Body of pancreas (tissue), 4 donors: Measurements from ENCODE around the gene KCNJ14.
A peak's percentile ranks its signal among the peaks of the same experiment; 100 is the strongest.

Source experiments
- CTCF ChIP-seq, 7 experiments: fragments of 450-650 bp in 4 of 7; fragments of 200-600 bp in 3 of 7; sonication (generic) in 3 of 7; IDR thresholded peaks; one replicate each; pipeline ENCODE4 v1.5.1; 2016 to 2019; ENCODE audit warnings: antibody characterized with exemption in 7 of 7
- POLR2A ChIP-seq, 3 donors: fragments of 450-650 bp; IDR thresholded peaks; one replicate each; pipeline ENCODE4 v1.6.1; 2016; ENCODE audit warnings: antibody characterized with exemption in 3 of 3, mild to moderate bottlenecking in 2 of 3

- TF ChIP-seq CTCF (IDR thresholded peaks at IDR 0.05) = no peak
- peak in 2 of 3 donors; percentile 72 to 76 for TF ChIP-seq POLR2A (IDR thresholded peaks at IDR 0.05)
These were observed 9.5 kb upstream of the KCNJ14 start, which contains the start of gene GRWD1 for GRCh38 chr19:48445606-48446481.
